Measurements from ENCODE around the gene SLC17A8. TPM values are rescaled to one million over a fixed set of nuclear protein-coding genes. Genes with fewer than 3 reads are reported as not detected.

Gene SLC17A8
- total and polyA plus RNA-seq, 2 donors (not counting 1 experiment from before 2014, with no cell fraction given): not detected

GRCh38 chr12:100398307-100398706 is 41.4 kb downstream of the SLC17A8 start:
- Histone ChIP-seq H4K20me1 (ENCODE audit: control insufficient read depth, extremely low read depth, insufficient read depth, low read length) (no peaks in the 10 kb centered on the region), H2AFZ (ENCODE audit: low read length) (no peak overlapping the region), H3K27ac (ENCODE audit: insufficient read depth, low read length) (no peak overlapping the region), H3K4me3 (replicated peaks in 1 of 4; ENCODE audit: control extremely low read depth in 1 of 4, insufficient read depth in 1 of 4, low read depth in 3 of 4, low read length in 4 of 4) (no peak overlapping the region), H3K4me1 (ENCODE audit: control insufficient read depth, extremely low read depth, insufficient read depth, low read length) (no peaks in the 10 kb centered on the region), H3K27me3 (ENCODE audit: control insufficient read depth, insufficient read depth, low read length) (no peaks in the 10 kb centered on the region), H3K36me3 (ENCODE audit: control insufficient read depth, insufficient read depth, low read length) (no peaks in the 10 kb centered on the region), H3K4me2 (ENCODE audit: extremely low read depth, insufficient read depth, low read length) (no peak overlapping the region), H3K9me3 (ENCODE audit: control insufficient read depth, insufficient read depth, low read depth, low read length) (no peaks in the 10 kb centered on the region), H3K9ac (ENCODE audit: insufficient read depth, low read length) (no peak overlapping the region), H3K79me2 (ENCODE audit: control insufficient read depth, insufficient read depth, low read length) (no peaks in the 10 kb centered on the region)
- TF ChIP-seq EZH2 (IDR thresholded peaks at IDR 0.05; ENCODE audit: low read length, missing control alignments): no peak
- TF ChIP-seq, protein P1, sequence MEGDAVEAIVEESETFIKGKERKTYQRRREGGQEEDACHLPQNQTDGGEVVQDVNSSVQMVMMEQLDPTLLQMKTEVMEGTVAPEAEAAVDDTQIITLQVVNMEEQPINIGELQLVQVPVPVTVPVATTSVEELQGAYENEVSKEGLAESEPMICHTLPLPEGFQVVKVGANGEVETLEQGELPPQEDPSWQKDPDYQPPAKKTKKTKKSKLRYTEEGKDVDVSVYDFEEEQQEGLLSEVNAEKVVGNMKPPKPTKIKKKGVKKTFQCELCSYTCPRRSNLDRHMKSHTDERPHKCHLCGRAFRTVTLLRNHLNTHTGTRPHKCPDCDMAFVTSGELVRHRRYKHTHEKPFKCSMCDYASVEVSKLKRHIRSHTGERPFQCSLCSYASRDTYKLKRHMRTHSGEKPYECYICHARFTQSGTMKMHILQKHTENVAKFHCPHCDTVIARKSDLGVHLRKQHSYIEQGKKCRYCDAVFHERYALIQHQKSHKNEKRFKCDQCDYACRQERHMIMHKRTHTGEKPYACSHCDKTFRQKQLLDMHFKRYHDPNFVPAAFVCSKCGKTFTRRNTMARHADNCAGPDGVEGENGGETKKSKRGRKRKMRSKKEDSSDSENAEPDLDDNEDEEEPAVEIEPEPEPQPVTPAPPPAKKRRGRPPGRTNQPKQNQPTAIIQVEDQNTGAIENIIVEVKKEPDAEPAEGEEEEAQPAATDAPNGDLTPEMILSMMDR (conservative IDR thresholded peaks at IDR 0.05 in 1 of 2, IDR thresholded peaks at IDR 0.05 in 1 of 2; ENCODE audit: low read depth in 1 of 2, low read length in 2 of 2): no peak
- DNase-seq (ENCODE audit: low read depth in 2 of 2): no peak

DNA sequence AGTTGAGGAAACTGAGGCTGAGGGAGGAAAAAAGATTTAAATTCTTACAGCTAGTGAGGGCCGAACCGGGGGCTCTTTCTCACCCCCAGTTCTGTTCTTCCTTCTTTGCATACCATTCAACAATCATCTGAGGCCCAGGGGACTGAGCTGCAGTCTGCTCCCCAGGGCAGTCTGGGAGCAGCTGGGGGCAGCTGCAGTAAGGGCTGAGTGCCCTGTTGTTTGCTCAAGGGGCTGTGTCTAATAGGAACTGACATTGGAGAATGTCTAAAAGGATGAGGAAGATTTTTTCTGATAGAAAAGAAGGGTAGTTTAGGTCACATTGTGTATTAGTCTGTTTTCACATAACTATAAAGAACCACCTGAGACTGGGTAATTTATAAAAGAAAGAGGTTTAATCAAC is 42.2 kb downstream of the SLC17A8 start:
- Histone ChIP-seq H3K27me3 (ENCODE audit: control insufficient read depth, insufficient read depth, low read length) (no peaks in the 10 kb centered on the region), H3K9ac (ENCODE audit: insufficient read depth, low read length) (no peak overlapping the region), H4K20me1 (ENCODE audit: control insufficient read depth, extremely low read depth, insufficient read depth, low read length) (no peaks in the 10 kb centered on the region), H3K4me1 (ENCODE audit: control insufficient read depth, extremely low read depth, insufficient read depth, low read length) (no peaks in the 10 kb centered on the region), H3K79me2 (ENCODE audit: control insufficient read depth, insufficient read depth, low read length) (no peaks in the 10 kb centered on the region), H3K36me3 (ENCODE audit: control insufficient read depth, insufficient read depth, low read length) (no peaks in the 10 kb centered on the region), H3K4me3 (replicated peaks in 1 of 4; ENCODE audit: control extremely low read depth in 1 of 4, insufficient read depth in 1 of 4, low read depth in 3 of 4, low read length in 4 of 4) (no peak overlapping the region), H3K9me3 (ENCODE audit: control insufficient read depth, insufficient read depth, low read depth, low read length) (no peaks in the 10 kb centered on the region), H2AFZ (ENCODE audit: low read length) (no peak overlapping the region), H3K4me2 (ENCODE audit: extremely low read depth, insufficient read depth, low read length) (no peak overlapping the region), H3K27ac (ENCODE audit: insufficient read depth, low read length) (no peak overlapping the region)
- TF ChIP-seq, protein P1 (conservative IDR thresholded peaks at IDR 0.05 in 1 of 2, IDR thresholded peaks at IDR 0.05 in 1 of 2; ENCODE audit: low read depth in 1 of 2, low read length in 2 of 2): no peak
- no peak for TF ChIP-seq EZH2 (IDR thresholded peaks at IDR 0.05; ENCODE audit: low read length, missing control alignments)
- DNase-seq (ENCODE audit: low read depth in 2 of 2): no peak

DNA sequence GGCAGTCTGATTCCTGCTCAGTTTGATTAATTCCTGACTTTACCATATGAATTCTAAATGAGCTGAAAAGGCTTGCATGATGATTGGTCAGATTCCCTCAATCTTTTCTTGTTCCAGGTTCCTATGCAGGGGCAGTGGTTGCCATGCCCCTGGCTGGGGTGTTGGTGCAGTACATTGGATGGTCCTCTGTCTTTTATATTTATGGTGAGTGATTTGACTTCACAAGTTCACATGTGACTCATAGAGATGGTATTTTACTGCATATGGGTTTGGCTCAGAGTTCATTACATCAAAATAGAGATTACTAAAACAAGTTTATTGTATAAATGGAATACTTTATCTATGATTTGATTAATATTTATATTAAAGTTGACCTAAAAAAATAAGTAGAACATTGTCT is 44.8 kb downstream of the SLC17A8 start:
- no peak overlapping the region for H2AFZ ChIP-seq (ENCODE audit: low read length)
- H3K36me3 ChIP-seq (ENCODE audit: control insufficient read depth, insufficient read depth, low read length): no peaks in the 10 kb centered on the region
- no peak overlapping the region for H3K9ac ChIP-seq (ENCODE audit: insufficient read depth, low read length)
- no peaks in the 10 kb centered on the region for H3K79me2 ChIP-seq (ENCODE audit: control insufficient read depth, insufficient read depth, low read length)
- no peaks in the 10 kb centered on the region for H3K9me3 ChIP-seq (ENCODE audit: control insufficient read depth, insufficient read depth, low read depth, low read length)
- H4K20me1 ChIP-seq (ENCODE audit: control insufficient read depth, extremely low read depth, insufficient read depth, low read length): no peaks in the 10 kb centered on the region
- no peak overlapping the region for H3K27ac ChIP-seq (ENCODE audit: insufficient read depth, low read length)
- H3K4me2 ChIP-seq (ENCODE audit: extremely low read depth, insufficient read depth, low read length): no peak overlapping the region
- peak; percentile 45 to 73 for DNase-seq (ENCODE audit: low read depth in 2 of 2)
- no peaks in the 10 kb centered on the region for H3K4me1 ChIP-seq (ENCODE audit: control insufficient read depth, extremely low read depth, insufficient read depth, low read length)
- no peak overlapping the region for H3K4me3 ChIP-seq (replicated peaks in 1 of 4; ENCODE audit: control extremely low read depth in 1 of 4, insufficient read depth in 1 of 4, low read depth in 3 of 4, low read length in 4 of 4)
- no peaks in the 10 kb centered on the region for H3K27me3 ChIP-seq (ENCODE audit: control insufficient read depth, insufficient read depth, low read length)
- TF ChIP-seq, protein P1 (conservative IDR thresholded peaks at IDR 0.05 in 1 of 2, IDR thresholded peaks at IDR 0.05 in 1 of 2; ENCODE audit: low read depth in 1 of 2, low read length in 2 of 2): no peak
- no peak for TF ChIP-seq EZH2 (IDR thresholded peaks at IDR 0.05; ENCODE audit: low read length, missing control alignments)
